ENCODE results near the gene BRPF1.
"Not testable (repeated sequence)": the region's sequence is repeated elsewhere in the genome, so short reads cannot be mapped to it uniquely, and the experiment has no call there.

Gene BRPF1

DNA sequence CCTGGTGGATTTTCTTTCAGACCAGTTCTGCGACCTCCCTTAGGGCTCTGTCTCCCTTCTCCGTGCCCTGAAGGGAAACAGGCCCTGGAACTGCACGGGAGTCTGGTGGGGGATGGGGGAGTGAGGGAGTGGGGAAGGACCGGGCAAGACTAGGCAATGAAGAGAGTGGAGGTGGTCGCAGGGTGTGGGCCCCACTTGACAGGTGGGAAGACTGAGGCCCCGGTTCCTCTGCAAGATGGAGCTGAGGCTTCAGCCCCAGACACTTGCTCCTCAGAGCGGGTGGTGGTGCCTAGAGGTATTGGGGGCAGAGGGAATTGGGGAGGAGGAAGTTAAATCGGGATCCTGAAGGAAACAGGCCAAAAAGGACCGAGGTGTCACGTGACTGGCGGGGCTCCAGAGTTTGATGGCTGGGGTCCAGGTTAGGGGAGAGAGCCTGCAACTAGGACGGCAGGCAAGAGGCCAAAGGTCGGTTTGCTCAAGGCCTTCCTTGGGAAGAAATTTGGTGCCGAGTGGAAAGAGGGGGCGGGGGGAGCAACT, 38.8 kb downstream of the BRPF1 start:
- DNase-seq, result no peak

DNA sequence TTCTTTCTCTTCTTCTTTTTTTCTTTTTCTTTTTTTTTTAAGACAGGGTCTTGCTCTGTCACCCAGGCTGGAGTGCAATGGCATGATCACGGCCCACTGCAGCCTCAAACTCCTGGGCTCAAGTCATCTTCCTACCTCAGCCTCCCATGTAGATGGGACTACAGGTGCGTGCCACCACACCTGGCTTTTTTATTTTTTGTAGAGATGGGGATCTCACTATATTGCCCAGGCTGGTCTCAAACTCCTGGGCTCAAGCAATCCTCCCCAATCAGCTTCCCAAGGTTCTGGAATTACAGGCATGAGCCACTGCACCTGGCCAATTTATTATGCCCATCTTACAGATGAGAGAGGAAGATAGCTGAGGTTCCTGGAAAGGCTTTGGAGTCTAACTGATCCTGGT, 39.5 kb downstream of the BRPF1 start:
- not testable (repeated sequence) for DNase-seq

DNA sequence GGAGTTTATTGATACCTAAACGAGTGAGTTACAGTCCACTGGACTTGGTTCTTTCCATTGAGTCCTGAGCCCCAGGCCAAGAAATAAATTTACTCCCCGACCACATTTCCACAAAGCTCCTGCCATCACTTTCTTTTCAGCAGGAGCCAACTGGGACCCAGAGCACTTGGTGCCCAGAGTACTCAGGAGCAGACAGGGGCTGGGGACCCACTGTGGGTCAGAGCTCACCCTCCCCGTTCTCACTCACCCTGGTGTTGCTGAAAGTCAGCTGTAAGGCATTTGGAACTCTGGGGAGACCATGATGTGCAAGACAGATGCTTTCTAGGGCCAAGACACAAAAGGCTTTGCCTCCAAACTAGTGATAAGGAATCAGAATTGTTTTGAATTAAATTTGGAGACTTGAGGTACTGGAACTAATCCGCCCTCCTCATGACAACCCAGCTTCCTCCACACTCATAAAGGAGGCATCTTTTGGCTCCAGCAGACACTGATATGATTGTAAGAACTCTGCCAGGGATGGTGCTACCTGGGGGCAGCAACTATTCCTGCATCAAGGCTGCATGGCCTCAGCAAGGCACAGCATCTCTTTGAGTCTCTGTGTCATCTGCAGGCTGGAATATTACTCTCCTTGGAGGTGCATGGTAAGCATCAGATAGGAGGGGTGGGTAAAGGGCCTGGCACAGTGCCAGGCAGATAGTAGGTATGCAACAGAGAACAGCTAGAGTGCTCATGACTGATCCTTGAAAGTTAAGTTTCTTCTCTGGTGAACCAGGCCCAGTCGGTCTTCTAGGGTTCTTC, 45.6 kb downstream of the BRPF1 start:
- DNase-seq, result no peak

DNA sequence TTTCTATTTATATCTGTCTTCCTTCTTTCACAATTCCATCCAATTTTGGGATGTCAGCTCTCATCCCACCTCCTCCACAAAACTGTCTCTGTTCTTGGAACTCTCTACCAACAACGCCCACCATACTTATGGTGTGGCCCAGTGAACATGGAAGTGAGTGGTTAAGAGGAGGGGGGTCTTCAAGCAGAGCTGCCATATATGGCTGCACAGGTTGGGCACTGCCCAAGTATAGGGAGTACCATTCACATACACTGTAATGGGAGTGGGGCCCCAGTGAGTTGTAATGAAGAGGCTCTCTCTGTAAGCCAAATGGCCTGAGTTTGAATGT, 46.1 kb downstream of the BRPF1 start:
- no peak for DNase-seq

DNA sequence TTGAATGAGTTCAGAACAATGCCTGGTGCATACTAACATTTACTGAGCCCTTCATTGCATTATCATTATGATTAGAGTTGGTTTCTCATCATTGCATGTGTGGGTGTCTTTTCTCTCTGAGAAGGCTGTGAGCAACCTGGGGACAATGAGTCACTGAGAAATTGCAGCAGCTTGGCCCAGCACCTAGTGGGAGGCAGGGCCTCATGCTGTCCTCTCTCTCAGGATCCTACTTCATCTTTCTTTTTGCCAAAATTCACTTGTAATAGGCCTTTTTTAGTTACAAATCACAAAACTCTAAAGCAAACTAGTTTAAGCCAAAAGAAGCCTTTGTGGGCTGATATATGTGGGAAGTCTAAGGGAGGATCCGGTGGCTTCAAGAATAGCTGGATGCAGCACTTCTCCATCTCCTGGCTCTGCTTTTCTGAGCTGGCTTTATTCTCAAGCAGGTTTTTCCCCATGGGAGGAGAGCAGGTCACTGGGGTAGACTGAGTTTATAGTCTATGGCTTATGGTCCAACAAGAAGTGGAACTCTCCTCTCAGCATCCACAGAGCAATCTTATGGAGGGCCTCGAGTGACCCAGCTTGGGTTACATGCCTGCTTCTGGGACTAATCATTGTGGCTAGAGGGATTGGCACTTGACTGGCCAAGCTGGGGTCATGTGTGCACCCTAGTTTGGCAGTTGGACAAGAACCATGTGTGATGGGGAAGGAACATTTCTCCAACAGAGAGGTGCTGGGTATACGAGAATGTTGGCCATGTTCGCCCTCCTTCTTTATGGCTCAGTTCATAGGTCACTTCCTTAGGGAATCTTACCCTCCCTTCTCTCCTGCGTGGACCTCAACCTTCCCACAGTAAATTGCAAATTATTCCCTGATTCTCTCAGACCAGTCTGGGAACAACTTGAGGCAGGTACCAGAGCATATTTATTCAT, 46.9 kb downstream of the BRPF1 start:
- DNase-seq, result no peak

DNA sequence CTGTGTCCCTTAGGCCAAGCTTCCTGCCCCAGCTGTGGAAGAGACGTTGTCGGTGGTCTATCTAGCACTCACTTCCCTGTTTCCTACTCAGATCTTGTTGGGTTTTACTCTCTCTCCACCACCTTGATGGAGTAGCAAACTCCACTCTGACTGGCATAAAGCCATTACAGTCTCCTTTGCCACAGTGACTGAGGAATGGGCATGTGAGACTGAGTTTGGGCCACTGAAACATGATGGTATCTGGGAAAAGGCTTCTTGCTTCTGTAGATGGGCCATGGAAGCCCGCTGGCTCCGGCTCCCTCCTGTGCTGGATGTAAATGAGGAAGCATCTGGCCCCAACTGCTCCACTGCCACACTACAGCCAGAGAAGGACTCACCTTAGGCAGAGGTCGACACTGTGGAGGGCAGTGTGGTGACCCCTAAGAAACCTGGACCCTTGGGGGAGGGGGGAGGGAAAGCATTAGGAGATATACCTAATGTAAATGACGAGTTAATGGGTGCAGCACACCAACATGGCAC, 47.6 kb downstream of the BRPF1 start:
- DNase-seq, result no peak

DNA sequence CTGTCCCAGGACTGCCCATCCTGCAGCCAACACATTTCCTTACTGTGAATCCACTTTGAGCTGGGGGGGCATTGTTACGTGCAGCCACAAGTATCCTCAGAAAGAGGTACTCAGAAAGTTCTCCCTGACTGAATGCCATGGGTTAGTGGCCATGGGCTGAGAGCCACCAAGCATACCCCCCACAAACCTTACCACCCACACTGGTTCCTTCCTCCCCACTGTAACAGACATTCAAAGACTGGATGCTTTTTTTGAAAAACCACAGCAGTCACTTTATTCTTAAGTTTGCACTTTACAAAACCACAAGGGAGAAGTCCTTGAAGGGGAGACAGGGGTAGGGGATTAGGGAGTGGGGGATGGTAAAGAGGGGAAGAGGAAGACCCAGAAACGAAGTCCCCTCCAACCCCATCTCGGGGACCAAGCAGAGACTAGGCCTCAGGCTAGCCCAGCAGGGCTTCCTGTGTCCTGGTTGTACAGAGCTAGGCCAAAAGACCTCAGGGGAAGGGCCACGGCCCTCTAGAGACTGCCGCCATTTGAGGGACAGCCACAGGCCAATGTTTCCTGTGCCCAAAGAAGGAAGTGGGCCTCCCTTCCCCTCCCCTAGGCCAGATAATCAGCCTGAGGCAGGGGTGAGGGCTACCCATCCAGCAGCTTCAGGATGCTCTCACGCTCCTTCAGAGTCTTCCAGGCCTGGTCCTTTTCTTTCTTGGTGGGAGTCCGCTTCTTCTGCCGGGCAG, 48.4 kb downstream of the BRPF1 start:
- DNase-seq, result peak; percentile 33

DNA sequence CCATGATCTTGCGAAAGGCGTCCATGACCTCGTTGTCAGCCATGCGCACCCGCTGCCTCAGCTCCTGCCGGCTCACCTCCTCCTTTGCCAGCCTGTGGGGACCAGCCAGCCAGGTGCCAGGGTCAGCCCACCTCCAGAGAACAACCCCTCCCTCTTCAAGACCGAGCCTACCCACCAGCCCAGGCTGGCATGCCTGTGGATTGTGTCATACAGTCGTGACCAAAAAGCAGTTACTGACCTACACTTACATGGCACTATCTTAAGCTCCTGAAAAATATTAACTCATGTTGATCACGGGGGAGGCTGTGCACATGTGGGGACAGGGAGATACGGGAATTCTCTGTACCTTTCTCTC, 48.9 kb downstream of the BRPF1 start:
- DNase-seq, result no peak

DNA sequence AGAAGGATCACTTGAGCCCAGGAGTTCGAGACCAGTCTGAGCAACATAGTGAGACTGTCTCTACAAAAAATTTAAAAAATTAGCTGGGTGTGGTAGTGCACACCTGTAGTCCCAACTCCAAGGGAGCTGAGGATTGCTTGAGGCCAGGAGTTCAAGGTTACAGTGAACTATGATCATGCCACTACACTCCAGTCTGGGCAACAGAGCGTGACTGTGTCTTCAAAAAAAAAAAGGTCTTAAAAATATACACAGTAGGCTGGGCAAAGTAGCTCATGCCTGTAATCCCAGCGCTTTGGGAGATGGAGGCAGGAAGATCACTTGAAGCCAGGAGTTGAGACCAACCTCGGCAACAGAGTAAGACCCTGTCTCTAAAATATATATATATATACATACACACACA, 49.4 kb downstream of the BRPF1 start:
- no peak for DNase-seq

DNA sequence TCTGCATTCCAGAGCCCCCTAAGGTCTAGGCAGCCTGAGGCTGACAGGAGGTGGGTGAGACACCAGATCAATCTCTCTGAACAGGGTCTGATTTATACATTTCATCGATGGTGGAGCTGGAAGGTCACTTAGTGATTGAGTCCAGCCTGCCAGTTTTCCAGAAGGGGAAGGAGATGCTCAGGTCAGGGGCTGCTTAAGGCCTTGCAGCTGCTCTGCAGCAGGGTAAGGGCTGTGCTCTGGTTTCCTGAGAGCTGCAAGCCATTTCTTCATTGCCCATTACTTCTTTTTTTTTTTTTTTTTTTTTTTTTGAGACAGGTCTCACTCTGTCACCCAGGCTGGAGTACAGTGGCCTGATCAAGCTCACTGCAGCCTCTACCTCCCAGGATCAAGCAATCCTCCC, 50.0 kb downstream of the BRPF1 start:
- no peak for DNase-seq

DNA sequence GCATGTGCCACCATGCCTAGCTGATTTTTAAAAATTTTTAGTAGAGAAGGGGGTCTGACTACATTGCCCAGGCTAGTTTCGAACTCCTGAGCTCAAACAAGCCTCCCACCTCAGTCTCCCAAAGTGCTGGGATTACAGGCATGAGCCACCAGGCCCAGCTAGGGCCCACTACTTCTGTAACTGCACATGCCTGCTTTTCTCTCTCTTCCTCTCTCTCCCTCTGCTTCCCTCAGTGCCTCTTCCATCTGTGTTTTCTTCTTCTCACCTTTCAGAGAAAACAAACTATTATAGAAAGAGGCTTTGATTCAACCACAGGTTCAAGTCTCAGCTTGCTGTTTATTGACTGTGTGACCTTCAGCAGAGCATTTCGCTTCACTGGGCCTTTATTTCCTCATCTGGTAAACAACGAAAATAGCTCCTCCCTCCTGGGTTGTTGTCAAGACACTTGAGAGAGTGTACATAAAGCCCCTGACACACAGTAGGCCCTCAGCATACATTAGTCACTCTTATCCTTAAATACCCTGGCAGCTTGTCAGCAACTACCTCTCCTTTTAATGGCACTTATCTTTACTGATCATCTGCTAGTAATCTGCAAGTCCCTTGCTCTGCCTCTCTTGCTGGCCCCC, 50.6 kb downstream of the BRPF1 start:
- no peak for DNase-seq

DNA sequence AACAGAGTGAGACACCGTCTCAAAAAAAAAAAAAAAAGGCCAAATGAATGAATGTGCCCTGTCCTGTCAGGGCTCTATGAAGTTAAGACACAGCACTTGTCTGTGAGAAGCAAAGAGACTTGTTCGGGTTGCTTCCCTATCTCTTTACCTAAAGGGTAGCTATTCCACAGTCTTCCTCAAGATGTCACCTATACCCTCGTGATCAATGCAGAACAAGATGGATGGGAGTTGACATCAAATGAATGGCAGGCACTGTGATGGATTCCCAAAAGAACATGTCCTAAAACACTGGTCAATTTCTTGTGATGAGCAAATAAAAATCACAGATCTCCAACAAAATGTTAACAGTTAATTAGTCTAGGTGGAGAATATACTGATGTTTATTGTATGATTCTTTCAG, 51.2 kb downstream of the BRPF1 start:
- no peak for DNase-seq

DNA sequence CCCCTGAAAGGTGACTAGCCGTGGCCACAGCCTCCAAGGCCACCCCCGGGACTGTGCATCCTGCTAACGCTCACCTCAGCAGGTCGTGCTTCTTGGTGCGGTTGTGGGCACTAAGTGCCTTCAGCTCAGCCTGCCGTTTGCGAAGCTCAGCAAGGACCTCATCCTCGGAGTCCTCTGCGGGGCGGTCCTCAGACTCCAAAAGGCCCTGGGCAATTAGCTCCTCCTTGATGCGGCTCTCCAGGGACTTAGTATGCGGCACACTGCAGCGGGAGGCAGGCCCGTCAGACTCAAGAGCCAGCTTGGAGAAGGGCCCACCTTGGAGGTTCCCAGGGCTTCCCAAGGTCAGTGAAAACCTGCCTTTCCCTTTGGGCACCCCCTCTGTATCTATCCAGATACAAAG, 52.4 kb downstream of the BRPF1 start:
- no peak for DNase-seq

DNA sequence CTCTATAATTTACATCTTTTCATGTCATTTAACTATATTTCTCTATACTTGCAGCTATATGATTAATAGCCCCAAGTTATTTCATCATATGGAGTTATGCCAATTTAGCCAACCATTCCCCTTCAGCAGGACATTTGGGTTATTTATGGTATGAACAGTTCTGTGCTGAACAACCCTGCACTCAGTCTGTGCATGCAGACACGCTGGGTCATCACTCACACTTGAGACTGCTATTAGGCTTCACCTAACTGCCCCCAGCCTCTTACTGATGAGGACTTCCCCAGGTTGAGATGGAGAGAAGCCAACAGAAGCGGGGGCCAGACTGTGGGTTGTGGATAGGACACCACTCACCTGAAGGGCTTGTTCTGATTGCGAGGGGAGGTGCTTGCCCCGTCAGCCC, 53.4 kb downstream of the BRPF1 start:
- no peak for DNase-seq

DNA sequence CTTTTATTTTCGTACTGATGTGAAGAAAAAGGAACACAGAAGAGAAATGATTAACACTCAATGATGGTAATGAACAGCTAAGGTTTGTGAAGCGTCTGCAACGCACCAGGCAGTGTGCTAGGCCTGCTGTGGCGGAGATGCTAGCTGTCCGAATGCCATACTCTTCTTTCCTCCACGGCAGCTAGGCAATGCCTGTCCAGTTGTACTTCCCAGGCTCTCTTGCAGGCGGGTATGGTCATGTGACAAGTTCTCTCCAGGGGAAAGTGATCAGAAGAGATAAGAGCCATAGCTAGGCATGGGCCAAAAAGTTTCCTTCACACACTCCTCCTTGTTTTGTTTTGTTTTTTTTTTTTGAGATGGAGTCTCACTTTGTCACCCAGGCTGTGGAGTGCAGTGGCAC, 54.1 kb downstream of the BRPF1 start:
- DNase-seq, result no peak

DNA sequence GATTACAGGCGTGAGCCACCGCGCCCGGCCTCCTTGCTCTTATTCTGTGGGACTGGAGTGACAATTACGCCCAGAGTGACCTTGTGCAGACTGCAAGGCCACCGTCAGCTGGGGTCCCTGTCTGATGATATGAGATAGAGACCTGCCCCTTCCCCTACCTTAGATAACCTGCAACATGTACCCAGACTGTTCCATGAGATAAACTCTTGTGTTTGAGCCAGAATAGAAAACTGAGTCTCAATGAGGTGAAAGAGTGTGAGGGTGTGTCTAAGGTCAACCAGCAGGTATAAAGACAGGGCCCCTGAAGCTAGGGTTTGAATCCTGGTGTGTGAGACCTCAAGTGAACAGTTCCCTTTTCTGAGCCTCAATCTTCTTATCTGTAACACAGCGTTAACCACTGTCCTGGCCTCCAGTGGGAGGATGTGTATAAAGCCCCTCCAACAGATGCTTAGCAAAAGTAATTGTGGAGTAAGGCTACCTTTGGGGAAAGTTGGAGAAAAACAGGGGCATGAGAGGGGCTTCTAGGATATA, 54.7 kb downstream of the BRPF1 start:
- no peak for DNase-seq

DNA sequence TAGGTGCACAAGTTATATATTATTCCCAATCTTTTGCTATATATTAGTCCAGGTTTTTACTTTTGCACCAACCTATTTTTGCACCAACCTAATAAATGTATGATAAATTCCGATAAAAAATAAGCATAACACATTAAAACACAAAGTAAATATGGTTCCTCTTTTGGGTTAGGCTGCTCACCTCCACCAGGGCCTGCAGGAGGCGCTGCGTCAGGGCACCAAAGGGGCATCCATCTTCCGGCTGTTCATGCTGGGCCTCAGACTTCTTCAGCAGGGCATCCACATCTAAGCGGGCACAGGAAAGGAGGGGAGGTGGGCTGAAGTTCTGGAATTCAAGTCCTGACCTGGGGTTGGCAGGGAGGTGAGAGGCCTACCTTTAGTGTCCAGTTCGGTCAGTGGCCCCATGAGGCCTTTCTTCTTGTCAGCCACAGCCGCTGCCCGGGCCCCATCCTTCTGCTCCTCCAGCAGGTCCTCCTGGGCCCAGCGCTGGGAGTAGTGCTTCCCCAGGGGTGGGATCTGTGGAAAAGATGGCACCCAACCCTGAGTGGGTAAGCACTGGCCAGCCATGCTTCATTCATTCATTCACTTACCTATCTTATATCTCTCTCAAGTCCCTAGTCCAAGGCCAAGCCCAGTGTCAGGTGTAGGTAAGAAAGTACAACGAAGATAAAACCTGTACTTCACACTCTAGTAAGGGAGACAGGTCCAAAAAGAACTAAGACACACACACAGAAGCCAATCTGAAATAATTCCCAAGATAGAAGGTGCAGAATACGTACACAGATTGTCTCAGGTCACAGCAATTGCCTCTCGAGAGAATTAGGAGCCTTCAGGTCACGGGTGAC, 55.5 kb downstream of the BRPF1 start:
- DNase-seq, result no peak

DNA sequence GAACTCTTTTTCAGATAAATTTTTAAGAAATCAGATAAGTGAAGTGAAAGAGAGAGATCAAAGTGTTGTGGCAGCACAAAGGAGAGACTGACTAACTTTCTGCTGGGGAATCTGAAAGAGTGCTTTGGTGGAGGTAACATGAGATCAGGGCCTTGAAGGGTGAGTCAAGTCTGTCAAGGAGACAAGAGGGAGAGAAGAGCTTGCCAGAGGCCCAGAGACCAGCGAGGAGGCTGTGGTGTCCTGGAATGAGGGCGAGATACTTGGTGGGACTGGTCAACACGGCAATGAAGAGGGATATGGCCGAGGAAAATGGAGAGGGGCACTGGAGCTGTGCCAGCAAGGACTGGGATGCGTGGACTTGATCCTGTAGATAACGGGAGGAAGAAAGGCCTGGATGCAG, 56.2 kb downstream of the BRPF1 start:
- no peak for DNase-seq

DNA sequence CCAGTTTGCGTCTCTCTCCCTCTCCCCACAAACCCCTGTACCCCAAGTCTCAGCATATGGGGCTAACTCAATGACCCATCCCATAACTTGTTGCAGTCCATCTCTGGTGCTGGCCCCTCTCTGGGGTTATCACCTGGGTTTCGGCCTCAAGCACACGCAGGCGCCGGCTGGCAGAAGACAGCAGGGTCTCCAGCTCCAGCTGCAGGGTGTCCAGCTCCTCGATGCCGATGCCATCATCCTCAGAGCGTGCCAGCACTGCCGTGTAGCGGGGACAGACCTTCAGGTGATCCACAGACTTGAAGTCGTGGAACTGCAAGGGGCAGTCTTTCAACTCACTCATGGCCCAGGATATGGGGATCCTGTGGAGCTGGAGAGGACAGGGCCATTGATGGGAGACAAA, 59.6 kb downstream of the BRPF1 start:
- DNase-seq, result no peak

DNA sequence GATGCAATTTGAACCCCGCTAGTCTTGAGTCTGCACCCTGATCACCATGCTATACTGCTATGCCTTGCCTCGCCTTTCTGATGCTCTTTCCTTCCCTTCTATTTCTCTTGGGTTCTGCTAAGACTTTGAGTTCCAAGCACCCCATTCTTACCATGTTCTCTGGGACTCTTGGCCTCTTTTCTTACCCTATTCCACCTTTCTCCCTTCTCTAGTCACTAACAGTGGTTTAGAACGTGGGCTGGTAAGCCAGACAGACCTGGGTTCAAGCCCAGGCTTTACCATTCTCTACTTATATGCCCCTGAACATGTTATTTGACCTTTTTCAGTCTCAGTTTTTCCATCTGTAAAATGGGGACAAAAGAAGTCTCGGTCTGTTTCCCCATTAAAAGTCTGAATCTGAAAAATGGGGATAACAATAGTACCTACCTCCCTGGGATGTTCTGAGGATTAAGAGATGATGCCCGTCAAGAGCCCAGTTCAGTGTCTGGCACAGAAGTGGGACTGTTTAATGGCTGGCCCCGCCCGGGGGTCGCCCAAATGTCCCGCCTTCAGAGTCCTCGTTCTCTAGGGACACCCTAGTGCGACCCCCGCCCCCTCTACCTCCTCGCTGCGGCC, 60.4 kb downstream of the BRPF1 start:
- no peak for DNase-seq

All from CD4-positive, alpha-beta T cell treated with Interleukin-6 for 4 hours (primary cell).